Skeletal muscle satellite cell (primary cell): ENCODE measurements around the gene SLC12A8. TPM values are rescaled to one million over a fixed set of nuclear protein-coding genes. Genes with fewer than 3 reads are reported as not detected.

Experiments used
- H3K27me3 ChIP-seq: 2 replicates; pipeline ENCODE4 v1.7.0; 2013; ENCODE audit warnings: low read length; ENCODE audit not compliant: control insufficient read depth, insufficient read depth
- H3K36me3 ChIP-seq: 2 replicates; pipeline ENCODE4 v1.7.0; 2013; ENCODE audit warnings: mild to moderate bottlenecking, control low read depth, low read length; ENCODE audit not compliant: insufficient read depth
- H3K4me1 ChIP-seq: 2 replicates; pipeline ENCODE4 v1.7.0; 2013; ENCODE audit warnings: low read length; ENCODE audit not compliant: control insufficient read depth, insufficient read depth
- H3K4me2 ChIP-seq: 2 replicates; pipeline ENCODE4 v1.7.0; 2013; ENCODE audit warnings: mild to moderate bottlenecking, low read length
- H3K4me3 ChIP-seq: 2 replicates; pipeline ENCODE4 v1.7.0; 2013; ENCODE audit warnings: low read length
- H3K9ac ChIP-seq: 2 replicates; pipeline ENCODE4 v1.7.0; 2013; ENCODE audit warnings: mild to moderate bottlenecking, low read depth, low read length, moderate library complexity
- H3K9me3 ChIP-seq: replicated peaks from 2 replicates; pipeline ENCODE4 v1.7.0; 2013; ENCODE audit warnings: mild to moderate bottlenecking, control low read depth, low read length
- small RNA-seq: library from RNA; depleted of rRNA; stranded (forward); fragments of <200 nt; gene quantifications from one replicate; pipeline ENCODE3, GENCODE V24; 2012

The SLC12A8 gene

GRCh38 chr3:125037498-125038150 is 174.9 kb downstream of the SLC12A8 start:
- H3K4me2 ChIP-seq, result no peak overlapping the region
- no peak overlapping the region for H3K9ac ChIP-seq
- H3K4me1 ChIP-seq, result peaks cover 28% of the 10 kb centered on the region
- no peaks in the 10 kb centered on the region for H3K27me3 ChIP-seq
- H3K4me3 ChIP-seq, result no peak overlapping the region
- no peaks in the 10 kb centered on the region for H3K36me3 ChIP-seq
- H3K9me3 ChIP-seq, result no peaks in the 10 kb centered on the region

DNA sequence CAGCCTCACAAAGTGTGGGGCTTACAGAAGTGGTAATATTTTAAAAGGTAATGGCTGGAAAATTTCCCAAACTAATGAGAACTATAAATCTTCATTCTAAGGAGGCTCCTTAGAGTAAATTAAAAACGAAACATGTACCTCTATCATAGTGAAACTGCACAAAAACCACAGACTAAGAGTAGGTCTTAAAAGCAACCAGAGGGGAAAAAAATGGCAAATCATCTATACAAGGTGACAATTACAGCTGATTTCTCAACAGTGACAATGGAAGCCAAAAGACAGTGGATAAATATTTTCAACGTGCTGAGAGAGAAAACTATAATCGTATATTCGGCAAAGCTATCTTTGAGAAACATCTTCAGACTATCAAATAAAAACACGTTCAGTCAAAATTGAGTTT is 177.3 kb downstream of the SLC12A8 start:
- H3K36me3 ChIP-seq, result no peaks in the 10 kb centered on the region

GRCh38 chr3:125033616-125034015 is 178.9 kb downstream of the SLC12A8 start:
- H3K9ac ChIP-seq, result no peak overlapping the region
- no peaks in the 10 kb centered on the region for H3K27me3 ChIP-seq
- H3K4me3 ChIP-seq, result no peak overlapping the region
- H3K9me3 ChIP-seq, result no peaks in the 10 kb centered on the region
- no peak overlapping the region for H3K4me2 ChIP-seq
- H3K36me3 ChIP-seq, result peaks cover 7% of the 10 kb centered on the region
- H3K4me1 ChIP-seq, result peaks cover 15% of the 10 kb centered on the region

More for the DNA sequence above, 177.3 kb downstream of the SLC12A8 start:
- Histone ChIP-seq H3K27me3 (no peaks in the 10 kb centered on the region), H3K9me3 (no peaks in the 10 kb centered on the region), H3K4me3 (no peak overlapping the region), H3K4me2 (no peak overlapping the region), H3K9ac (no peak overlapping the region), H3K4me1 (peaks cover 31% of the 10 kb centered on the region)

DNA sequence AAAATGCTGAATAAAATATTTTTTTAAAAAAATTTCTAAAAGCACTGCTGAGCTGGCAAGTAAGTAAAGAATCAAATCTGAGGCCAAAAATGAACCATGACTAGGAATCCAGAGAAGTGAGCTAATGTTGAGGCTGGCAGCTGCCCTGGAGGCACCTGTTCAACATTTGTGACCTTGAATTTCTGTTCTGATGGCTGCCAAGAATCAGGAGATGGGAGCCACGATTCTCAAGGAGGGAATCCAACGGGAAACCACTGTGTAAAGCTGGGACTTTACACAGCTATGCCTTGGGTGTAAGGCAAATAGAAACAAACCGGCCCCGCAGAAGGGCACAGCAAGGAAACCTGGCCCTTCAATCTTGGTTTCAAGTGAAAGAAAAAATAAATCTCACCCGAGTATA is 179.4 kb downstream of the SLC12A8 start:
- peaks cover 10% of the 10 kb centered on the region for H3K36me3 ChIP-seq
- H3K4me3 ChIP-seq, result no peak overlapping the region
- H3K9me3 ChIP-seq, result no peaks in the 10 kb centered on the region
- H3K27me3 ChIP-seq, result no peaks in the 10 kb centered on the region
- H3K9ac ChIP-seq, result no peak overlapping the region
- peaks cover 15% of the 10 kb centered on the region for H3K4me1 ChIP-seq
- no peak overlapping the region for H3K4me2 ChIP-seq

- Histone ChIP-seq H3K4me2 (no peak overlapping the region), H3K9ac (no peak overlapping the region), H3K36me3 (peaks cover 15% of the 10 kb centered on the region), H3K9me3 (no peaks in the 10 kb centered on the region), H3K4me3 (no peak overlapping the region), H3K27me3 (no peaks in the 10 kb centered on the region), H3K4me1 (peaks cover 15% of the 10 kb centered on the region)
Observed at GRCh38 chr3:125032683-125033082, 179.9 kb downstream of the SLC12A8 start.

Small RNAs within 50 kb of the gene (small RNA-seq; reads per million reads assigned to genes)
- gene MIR5092 (not detected), gene RNA5SP137 (not detected), gene RNU6-230P (not detected)
